H1 (cell line): Measurements from ENCODE around the gene TRIM67. TPM values are rescaled to one million over a fixed set of nuclear protein-coding genes. Genes with fewer than 3 reads are reported as not detected.

ENCODE experiments used
- CTCF ChIA-PET: fragments of 300-600 bp; sonication (Branson Sonifier 250); formaldehyde crosslinking; loops from one replicate; lab custom pipeline; 2021; ENCODE audit not compliant: partially characterized antibody; lab: Charles Lee
- POLR2A ChIA-PET: fragments of 300-600 bp; sonication (Branson Sonifier 250); formaldehyde crosslinking; loops from one replicate; lab custom pipeline; 2021; ENCODE audit warnings: inconsistent platforms; ENCODE audit not compliant: partially characterized antibody; lab: Charles Lee
- DNase-seq, 2 experiments: peaks; one replicate each; pipeline versions ENCODE4 v3.0.0 to v3.0.0-alpha.2; 2010 to 2022; ENCODE audit warnings: low spot score in 2 of 2, low read depth in 1 of 2, mixed read lengths in 1 of 2
- FAIRE-seq: peaks from 2 replicates; lab custom pipeline; 2011; peaks lifted over from hg19 to GRCh38; lab: Jason Lieb, UNC
- H2AFZ ChIP-seq: 2 replicates; pipeline ENCODE4 v1.8.1; 2012; ENCODE audit warnings: low read length, inconsistent platforms
- H2AK5ac ChIP-seq: 2 replicates; pipeline ENCODE4 v1.6.1; 2013; ENCODE audit warnings: low read depth, low read length
- H2BK120ac ChIP-seq: replicated peaks from 2 replicates; pipeline ENCODE3; 2013; ENCODE audit warnings: low read depth, low read length, inconsistent platforms
- H2BK12ac ChIP-seq: 2 replicates; pipeline ENCODE4 v1.6.1; 2013; ENCODE audit warnings: low read depth, low read length
- H2BK15ac ChIP-seq: 2 replicates; pipeline ENCODE4 v1.6.1; 2013; ENCODE audit warnings: low read length
- H2BK20ac ChIP-seq: 2 replicates; pipeline ENCODE4 v1.6.1; 2013; ENCODE audit warnings: low read length
- H2BK5ac ChIP-seq: 2 replicates; pipeline ENCODE4 v1.6.1; 2013; ENCODE audit warnings: low read depth, low read length
- H3K14ac ChIP-seq: 2 replicates; pipeline ENCODE4 v1.6.1; 2013; ENCODE audit warnings: inconsistent platforms; ENCODE audit not compliant: insufficient read length
- H3K18ac ChIP-seq: 2 replicates; pipeline ENCODE4 v1.6.1; 2013; ENCODE audit warnings: low read length; ENCODE audit errors: extremely low read depth
- H3K23ac ChIP-seq: 2 replicates; pipeline ENCODE4 v1.6.1; 2013; ENCODE audit warnings: inconsistent platforms; ENCODE audit not compliant: insufficient read length
- H3K23me2 ChIP-seq: 2 replicates; pipeline ENCODE4 v1.6.1; 2013; ENCODE audit warnings: low read depth, low read length
- H3K27ac ChIP-seq: 2 replicates; pipeline ENCODE4 v1.6.1; 2011; ENCODE audit warnings: low read depth, low read length, inconsistent platforms
- H3K27me3 ChIP-seq, 4 experiments: replicated peaks in 1 of 4; 1 replicate in 1 of 4; 2 replicates in 3 of 4; pipeline versions ENCODE4 v1.6.1 to v1.8.1; 2011 to 2013; ENCODE audit warnings: low read length in 3 of 4, mild to moderate bottlenecking in 3 of 4, inconsistent platforms in 2 of 4, mixed read lengths in 2 of 4, moderate library complexity in 1 of 4; ENCODE audit not compliant: control insufficient read depth in 3 of 4, insufficient read depth in 3 of 4; ENCODE audit errors: extremely low read depth in 1 of 4
- H3K36me3 ChIP-seq, 4 experiments: 2 replicates each; pipeline versions ENCODE4 v1.6.1 to v1.8.1; 2011 to 2013; ENCODE audit warnings: mild to moderate bottlenecking in 4 of 4, low read length in 3 of 4, moderate library complexity in 2 of 4, control low read depth in 1 of 4, inconsistent platforms in 1 of 4; ENCODE audit not compliant: insufficient read depth in 4 of 4, control insufficient read depth in 2 of 4
- H3K4ac ChIP-seq: replicated peaks from 2 replicates; pipeline ENCODE3; 2013; ENCODE audit warnings: low read length, low read depth, mixed read lengths, inconsistent platforms; ENCODE audit not compliant: insufficient read length
- H3K4me1 ChIP-seq, 4 experiments: replicated peaks in 1 of 4; 1 replicate in 1 of 4; 2 replicates in 3 of 4; pipeline versions ENCODE4 v1.6.1 to v1.8.1; 2011 to 2013; ENCODE audit warnings: low read length in 3 of 4, inconsistent platforms in 2 of 4, mixed read lengths in 1 of 4; ENCODE audit not compliant: insufficient read depth in 4 of 4, control insufficient read depth in 3 of 4
- H3K4me2 ChIP-seq, 2 experiments: 2 replicates each; pipeline versions ENCODE4 v1.6.1 to v1.8.1; 2011 to 2013; ENCODE audit warnings: low read depth in 2 of 2, low read length in 2 of 2, control low read depth in 1 of 2, inconsistent platforms in 1 of 2, mild to moderate bottlenecking in 1 of 2; ENCODE audit not compliant: insufficient read depth in 1 of 2
- H3K4me3 ChIP-seq, 4 experiments: fragments of 200-600, 300-600 bp in 1 of 4; sonication (generic), shearing (Covaris generic), sonication (Bioruptor Twin) in 1 of 4; 2 replicates each; pipeline versions ENCODE4 v1.5.1 to v1.8.1; 2011 to 2016; ENCODE audit warnings: low read length in 4 of 4, low read depth in 3 of 4, control low read depth in 2 of 4, inconsistent platforms in 2 of 4, mild to moderate bottlenecking in 2 of 4, mixed read lengths in 1 of 4, moderate library complexity in 1 of 4; ENCODE audit not compliant: insufficient read depth in 2 of 4; ENCODE audit errors: extremely low read depth in 1 of 4
- H3K56ac ChIP-seq: replicated peaks from 2 replicates; pipeline ENCODE3; 2013; ENCODE audit warnings: low read depth, mild to moderate bottlenecking, mixed read lengths, low read length, inconsistent platforms; ENCODE audit not compliant: insufficient read length
- H3K79me1 ChIP-seq: 2 replicates; pipeline ENCODE4 v1.6.1; 2013; ENCODE audit warnings: low read depth, low read length, control low read depth
- H3K79me2 ChIP-seq, 2 experiments: 2 replicates each; pipeline versions ENCODE4 v1.6.1 to v1.8.1; 2012 to 2013; ENCODE audit warnings: low read length in 2 of 2, mild to moderate bottlenecking in 2 of 2, inconsistent platforms in 1 of 2; ENCODE audit not compliant: insufficient read depth in 2 of 2, control insufficient read depth in 1 of 2
- H3K9ac ChIP-seq, 4 experiments: replicated peaks in 1 of 4; 1 replicate in 1 of 4; 2 replicates in 3 of 4; pipeline versions ENCODE4 v1.6.1 to v1.8.1; 2011 to 2013; ENCODE audit warnings: low read depth in 3 of 4, low read length in 3 of 4, control low read depth in 2 of 4, mild to moderate bottlenecking in 2 of 4, moderate library complexity in 2 of 4, inconsistent platforms in 1 of 4; ENCODE audit errors: extremely low read depth in 1 of 4
- H3K9me3 ChIP-seq, 2 experiments: 2 replicates each; pipeline versions ENCODE4 v1.6.1 to v1.8.1; 2012 to 2013; ENCODE audit warnings: mild to moderate bottlenecking in 2 of 2, moderate library complexity in 2 of 2, control low read depth in 1 of 2, inconsistent platforms in 1 of 2, low read depth in 1 of 2, low read length in 1 of 2, mixed read lengths in 1 of 2; ENCODE audit not compliant: insufficient read depth in 2 of 2
- H4K20me1 ChIP-seq, 2 experiments: replicated peaks in 1 of 2; 2 replicates each; pipeline versions ENCODE3 to v1.8.1; 2011 to 2013; ENCODE audit warnings: inconsistent platforms in 2 of 2, low read length in 2 of 2, mild to moderate bottlenecking in 1 of 2; ENCODE audit not compliant: insufficient read depth in 2 of 2, control insufficient read depth in 1 of 2
- H4K5ac ChIP-seq: 2 replicates; pipeline ENCODE4 v1.6.1; 2013; ENCODE audit warnings: low read length, low read depth, mixed read lengths, inconsistent platforms; ENCODE audit not compliant: insufficient read length
- H4K8ac ChIP-seq: 2 replicates; pipeline ENCODE4 v1.8.0; 2013; ENCODE audit warnings: mild to moderate bottlenecking, moderate library complexity, low read length, inconsistent platforms; ENCODE audit not compliant: insufficient read depth; ENCODE audit errors: extremely low read depth
- H4K91ac ChIP-seq: replicated peaks from 2 replicates; pipeline ENCODE3; 2013; ENCODE audit warnings: low read length, mixed read lengths, inconsistent platforms; ENCODE audit not compliant: insufficient read length
- ASH2L ChIP-seq: fragments of 200-600, 300-600 bp; sonication (generic); IDR thresholded peaks from one replicate; pipeline ENCODE4 v1.7.1; 2017; ENCODE audit warnings: low read length
- JUN ChIP-seq: IDR thresholded peaks from 2 replicates; pipeline ENCODE4 v1.6.1; 2011; ENCODE audit warnings: low read depth, mild to moderate bottlenecking, improper control_type of control experiment, low read length
- RNF2 ChIP-seq: fragments of 200-900, 300-1000 bp; sonication (generic); IDR thresholded peaks from 2 replicates; pipeline ENCODE4 v1.7.1; 2016; ENCODE audit warnings: borderline replicate concordance, low read depth, mild to moderate bottlenecking, antibody characterized with exemption, low read length; ENCODE audit not compliant: poor library complexity, severe bottlenecking; ENCODE audit errors: missing control alignments
- TEAD4 ChIP-seq: IDR thresholded peaks from 2 replicates; pipeline ENCODE4 v1.6.1; 2012; ENCODE audit warnings: low read depth, low read length, inconsistent platforms, mixed read lengths
- WGBS, 2 experiments: shearing (Covaris generic) in 1 of 2; methylation state at CpG; one replicate each; pipeline versions ENCODE4 v1.1.6 to v1.1.7; 2013 to 2015; ENCODE audit warnings: low lambda C conversion rate in 2 of 2, mixed read lengths in 2 of 2, inconsistent platforms in 1 of 2, low coverage in 1 of 2, missing lambda C conversion rate in 1 of 2; ENCODE audit not compliant: insufficient replicate concordance in 2 of 2, insufficient coverage in 1 of 2, insufficient read length in 1 of 2; ENCODE audit errors: extremely low coverage in 1 of 2, missing lambda C conversion rate in 1 of 2; 5-methylcytosine and 5-hydroxymethylcytosine counted together
- polyA plus RNA-seq, 7 experiments: library from polyadenylated mRNA; depleted of rRNA in 3 of 7; stranded (reverse) in 5 of 7; unstranded in 2 of 7; fragments of >200 nt in 5 of 7; fragments of 200-250 nt in 2 of 7; gene quantifications; 1 replicate in 5 of 7; 2 replicates in 1 of 7; 4 replicates in 1 of 7; pipeline versions ENCODE4 v1.2.1 to v1.2.3, GENCODE V29; 2011 to 2013; ENCODE audit warnings: missing spikeins in 2 of 7, mixed read lengths in 2 of 7
- total RNA-seq: library from RNA; stranded (reverse); fragmentation: NEBNext Ultra II Directional; extraction: Animal tissue kit (Norgen Biotek cat#: 25700); gene quantifications from 2 replicates; pipeline ENCODE4 v1.2.1, GENCODE V29; 2021

TRIM67 gene
- total and polyA plus RNA-seq, 2 of the 8 experiments (the other 6 are each of a cell fraction or from before 2014, with no cell fraction given): under 0.01 TPM; not detected in 1

- no peak overlapping the region for H3K56ac ChIP-seq
- no peak overlapping the region for H2BK20ac ChIP-seq
- no peak overlapping the region for H3K23ac ChIP-seq
- no peak overlapping the region for H4K91ac ChIP-seq
- H4K8ac ChIP-seq: no peak overlapping the region
- H2BK15ac ChIP-seq: no peak overlapping the region
- H3K9ac ChIP-seq: no peak overlapping the region
- no peaks in the 10 kb centered on the region for H3K79me1 ChIP-seq
- no peak overlapping the region for H3K27ac ChIP-seq
- no peaks in the 10 kb centered on the region for H3K79me2 ChIP-seq
- H2BK120ac ChIP-seq: no peak overlapping the region
- no peak overlapping the region for H3K18ac ChIP-seq
- no peak overlapping the region for H3K4ac ChIP-seq
- no peaks in the 10 kb centered on the region for H3K36me3 ChIP-seq
- H4K20me1 ChIP-seq: no peaks in the 10 kb centered on the region
- no peak overlapping the region for H3K4me2 ChIP-seq
- no peaks in the 10 kb centered on the region for H3K23me2 ChIP-seq
- POLR2A ChIA-PET: no interaction called here
- H3K14ac ChIP-seq: no peak overlapping the region
- no peak overlapping the region for H2BK5ac ChIP-seq
- CTCF ChIA-PET: interaction anchor here (0.6 to 4.0 kb wide), 10 partner anchors 9 to 179 kb away, joined by 3 to 34 read pairs (median 4); partner anchors contain the start of gene TRIM67
- DNase-seq: no peak
- H3K4me1 ChIP-seq: no peaks in the 10 kb centered on the region
- no peak overlapping the region for H2BK12ac ChIP-seq
- no peak for TF ChIP-seq TEAD4
- TF ChIP-seq ASH2L: no peak
- no peak for TF ChIP-seq JUN
- TF ChIP-seq RNF2: no peak
- H2AK5ac ChIP-seq: no peak overlapping the region
- peaks cover 0 to 2% (median 1%) of the 10 kb centered on the region in 4 experiments; a peak in 1 of 7 replicates for H3K27me3 ChIP-seq
- no peak for FAIRE-seq
- no peak overlapping the region for H2AFZ ChIP-seq
- no peak overlapping the region for H4K5ac ChIP-seq
- no peaks in the 10 kb centered on the region for H3K9me3 ChIP-seq
- no peak overlapping the region for H3K4me3 ChIP-seq
- 88% methylated on average over 6 of the region's 6 CpGs; no CpG with 5 or more reads in 1 of the 2 experiments for WGBS, 2 experiments
These were observed 9.9 kb downstream of the TRIM67 start for GRCh38 chr1:231171623-231172197.
